ENCODE data around the gene PTOV1. TPM values are rescaled to one million over a fixed set of nuclear protein-coding genes. Genes with fewer than 3 reads are reported as not detected.

Gene PTOV1
- total and polyA plus RNA-seq, 2 of the 4 experiments (the other 2 are of a cell fraction) = 34.4 to 107 TPM

GRCh38 chr19:49881672-49882394, 30.9 kb downstream of the PTOV1 start:
- H2BK20ac ChIP-seq (ENCODE audit: low read depth, low read length) = no peak overlapping the region
- no TSS peak for BruUV-seq (replicated peaks)
- peaks cover 14 to 28% of the 10 kb centered on the region in 2 experiments; a peak in 3 of 4 replicates for H3K79me1 ChIP-seq (ENCODE audit: low read depth in 1 of 2, low read length in 2 of 2)
- dilution Hi-C loops (cut with HindIII; ENCODE audit: low sequenced_read_pairs, unreplicated experiment) = no loop called here
- peaks cover 58% of the 10 kb centered on the region for H3K36me3 ChIP-seq (ENCODE audit: control insufficient read depth, insufficient read depth, low read length)
- 91% methylated on average over 8 of the region's 31 CpGs; no CpG with 5 or more reads in 1 of the 2 experiments for WGBS, 2 experiments (ENCODE audit: extremely low coverage in 2 of 2, insufficient read length in 1 of 2)
- no peaks in the 10 kb centered on the region; the same call in 1 of the 2 replicates for H4K20me1 ChIP-seq (ENCODE audit: insufficient read depth, low read length)
- no peak overlapping the region for H2BK15ac ChIP-seq (ENCODE audit: low read depth, low read length)
- H2AK9ac ChIP-seq (replicated peaks; ENCODE audit: low read depth, low read length, poor library complexity) = no peak overlapping the region
- TF ChIP-seq, protein P1, sequence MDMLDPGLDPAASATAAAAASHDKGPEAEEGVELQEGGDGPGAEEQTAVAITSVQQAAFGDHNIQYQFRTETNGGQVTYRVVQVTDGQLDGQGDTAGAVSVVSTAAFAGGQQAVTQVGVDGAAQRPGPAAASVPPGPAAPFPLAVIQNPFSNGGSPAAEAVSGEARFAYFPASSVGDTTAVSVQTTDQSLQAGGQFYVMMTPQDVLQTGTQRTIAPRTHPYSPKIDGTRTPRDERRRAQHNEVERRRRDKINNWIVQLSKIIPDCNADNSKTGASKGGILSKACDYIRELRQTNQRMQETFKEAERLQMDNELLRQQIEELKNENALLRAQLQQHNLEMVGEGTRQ (IDR thresholded peaks at IDR 0.05; ENCODE audit: low read depth, low read length) = peak; percentile 30; the same call in 1 of the 2 replicates
- TF ChIP-seq FOS (IDR thresholded peaks at IDR 0.05; ENCODE audit: low read depth, low read length) (no peak), CHD1 (IDR thresholded peaks at IDR 0.05; ENCODE audit: low read depth, low read length) (no peak)
- H3K18ac ChIP-seq (ENCODE audit: low read depth, low read length) = no peak overlapping the region
- no peak overlapping the region for H2BK120ac ChIP-seq (ENCODE audit: low read depth, low read length)
- CTCF ChIA-PET = no interaction called here
- H3K4me3 ChIP-seq (ENCODE audit: insufficient read depth, low read depth, low read length) = no peak overlapping the region
- H3K23ac ChIP-seq (ENCODE audit: low read depth, low read length) = no peak overlapping the region
- H2BK5ac ChIP-seq (ENCODE audit: low read depth, low read length, poor library complexity, severe bottlenecking) = no peak overlapping the region
- no peak overlapping the region for H4K91ac ChIP-seq (ENCODE audit: insufficient read depth, low read depth, low read length)
- POLR2A ChIA-PET (ENCODE audit: unreplicated experiment) = no interaction called here
- in situ Hi-C loops (cut with MboI; ENCODE audit: low sequenced_read_pairs) = no loop called here
- no peak overlapping the region for H2AFZ ChIP-seq (replicated peaks; ENCODE audit: low read length, poor library complexity)
- H3K27ac ChIP-seq (ENCODE audit: insufficient read depth, low read length) = no peak overlapping the region
- no peak overlapping the region for H4K8ac ChIP-seq (ENCODE audit: low read depth in 2 of 2, low read length in 2 of 2)
- no peak for DNase-seq
- peaks cover 4% of the 10 kb centered on the region for H3K4me1 ChIP-seq (ENCODE audit: control insufficient read depth, insufficient read depth, low read length)
- H3K27me3 ChIP-seq (ENCODE audit: control insufficient read depth, insufficient read depth, low read length) = no peaks in the 10 kb centered on the region
- peaks cover 6% of the 10 kb centered on the region; the same call in 1 of the 2 replicates for H3K9me1 ChIP-seq (ENCODE audit: insufficient read depth, low read length)
- no peak overlapping the region for H3K9ac ChIP-seq (ENCODE audit: low read depth, low read length)
- H2AK5ac ChIP-seq (ENCODE audit: low read depth, low read length) = no peak overlapping the region
- no peak overlapping the region for H3K4ac ChIP-seq (ENCODE audit: low read depth, low read length)
- H3K9me3 ChIP-seq (ENCODE audit: control insufficient read depth, insufficient read depth, low read length) = peaks cover 6% of the 10 kb centered on the region; the same call in 1 of the 2 replicates
- no peak overlapping the region for H3K4me2 ChIP-seq (ENCODE audit: low read depth, low read length)
- H3K56ac ChIP-seq (ENCODE audit: extremely low read depth, insufficient read depth, low read length) = no peak overlapping the region
- no peak for ATAC-seq (ENCODE audit: low read depth)
- no peak overlapping the region for H4K5ac ChIP-seq (ENCODE audit: low read depth, low read length)
- intact Hi-C loops (cut with micrococcal nuclease) = no loop called here
- H3K14ac ChIP-seq (replicated peaks; ENCODE audit: low read depth, low read length) = no peak overlapping the region
